Cardiac fibroblast (primary cell): ENCODE data around the gene RTEL1.
"Not testable (repeated sequence)": the region's sequence is repeated elsewhere in the genome, so short reads cannot be mapped to it uniquely, and the experiment has no call there.

Experiments used
- DNase-seq, 2 donors: peaks; one replicate each; pipeline versions ENCODE4 v3.0.0 to v3.0.0-alpha.2; 2010; ENCODE audit warnings: low read depth in 2 of 2
- H3K4me3 ChIP-seq, 2 donors: replicated peaks in 1 of 2; 1 replicate in 1 of 2; 2 replicates in 1 of 2; pipeline ENCODE4 v1.5.1; 2011; ENCODE audit warnings: low read depth in 2 of 2, low read length in 2 of 2, mild to moderate bottlenecking in 2 of 2, moderate library complexity in 1 of 2
- CTCF ChIP-seq: IDR thresholded peaks from one replicate; pipeline ENCODE4 v1.5.1; 2011; ENCODE audit warnings: low read depth, mild to moderate bottlenecking, low read length, inconsistent platforms

Gene RTEL1

DNA sequence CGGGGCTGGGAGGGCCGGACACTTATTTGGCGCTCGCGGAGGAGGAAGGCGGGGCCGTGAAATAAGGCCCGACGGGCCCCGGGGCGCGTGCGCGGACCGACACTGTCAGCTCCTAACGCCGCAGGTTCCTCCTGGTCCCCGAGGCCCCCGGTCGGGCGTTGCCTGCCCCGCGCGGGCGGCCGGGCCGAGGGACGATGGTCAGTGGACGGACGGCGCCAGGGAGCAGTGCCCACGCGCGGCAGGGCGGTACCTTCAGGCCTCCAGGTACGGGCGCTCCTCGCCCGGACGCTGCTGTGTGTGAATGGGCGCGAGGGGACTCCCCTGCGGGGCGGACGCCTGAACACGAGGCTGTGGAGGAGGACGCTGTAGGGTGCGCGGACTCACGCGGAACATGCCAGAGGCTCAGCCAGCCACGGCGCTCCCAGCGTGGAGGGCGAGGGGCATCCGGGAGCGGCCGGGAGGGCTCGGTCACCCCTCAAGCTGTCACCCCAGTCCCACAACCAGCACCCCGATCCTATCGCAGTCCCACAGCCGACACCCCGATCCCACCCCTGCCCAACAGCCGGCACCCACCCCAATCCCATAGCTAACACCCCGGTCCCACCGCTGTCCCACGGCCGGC lies 30.9 kb upstream of the RTEL1 start:
- no peak for TF ChIP-seq CTCF
- peak overlapping the region; percentile 96 to 98 for H3K4me3 ChIP-seq
- peak; percentile 96 to 97 for DNase-seq

GRCh38 chr20:63627751-63628245 lies 30.3 kb upstream of the RTEL1 start:
- DNase-seq, result no peak

DNA sequence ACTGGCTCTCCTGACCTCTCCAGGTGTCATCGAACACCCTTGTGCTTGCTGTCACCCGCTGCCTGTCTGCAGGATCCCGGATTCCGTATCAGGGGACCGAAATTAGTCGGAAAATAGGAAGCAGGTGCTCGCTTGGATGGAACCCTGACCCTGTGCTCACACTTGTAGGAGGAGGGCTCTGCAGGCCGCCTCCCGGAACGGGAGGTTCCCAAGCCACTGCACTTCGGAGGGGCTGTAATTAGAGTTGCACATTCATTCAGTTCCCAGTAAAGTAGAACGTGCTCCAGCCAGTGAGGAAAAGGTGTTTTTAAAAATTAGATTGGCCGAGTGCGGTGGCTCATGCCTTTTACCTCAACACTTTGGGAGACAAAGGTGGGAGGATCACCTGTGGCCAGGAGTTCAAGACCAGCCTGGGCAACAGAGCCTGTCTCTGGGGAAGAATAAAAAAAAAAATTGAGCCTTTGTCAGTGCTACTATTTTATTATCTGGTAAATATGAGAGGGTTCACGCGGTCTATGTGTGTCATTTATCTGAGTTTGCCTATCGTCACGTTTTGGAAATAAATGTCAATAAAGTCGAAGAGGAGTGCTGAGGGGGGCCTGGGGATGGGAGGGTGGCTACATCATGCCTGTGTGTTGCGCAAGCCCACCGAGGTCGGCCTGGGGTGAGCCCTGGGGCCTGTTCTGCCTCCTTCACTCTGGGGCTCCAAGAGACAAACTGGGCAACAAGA lies 29.7 kb upstream of the RTEL1 start:
- no peak for TF ChIP-seq CTCF
- H3K4me3 ChIP-seq, result peak overlapping the region; percentile 96 to 98
- DNase-seq, result peak; percentile 81 to 85

More at GRCh38 chr20:63627751-63628245, 30.3 kb upstream of the RTEL1 start:
- H3K4me3 ChIP-seq, result peak overlapping the region; percentile 96 to 98
- TF ChIP-seq CTCF, result no peak

DNA sequence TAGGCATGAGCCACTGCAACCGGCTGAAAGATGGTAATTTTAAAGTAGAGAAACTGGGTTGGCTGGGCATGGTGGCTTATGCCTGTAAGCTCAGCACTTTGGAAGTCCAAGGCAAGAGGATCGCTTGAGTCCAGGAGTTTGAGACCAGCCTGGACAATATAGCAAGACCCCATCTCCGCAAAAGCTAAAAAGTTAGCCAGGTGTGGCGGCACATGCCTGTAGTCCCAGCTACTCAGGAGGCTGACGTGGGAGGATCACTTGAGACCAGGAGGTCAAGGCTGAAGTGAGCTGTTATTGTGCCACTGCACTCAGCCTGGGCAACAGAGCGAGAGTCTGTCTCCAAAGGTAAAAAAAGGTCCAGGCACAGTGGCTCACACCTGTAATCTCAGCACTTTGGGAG lies 27.2 kb upstream of the RTEL1 start:
- H3K4me3 ChIP-seq, DNase-seq: not testable (repeated sequence)

GRCh38 chr20:63631426-63631825 lies 26.7 kb upstream of the RTEL1 start:
- DNase-seq, result peak in 1 of 2 donors; percentile 13
- not testable (repeated sequence) for H3K4me3 ChIP-seq

DNA sequence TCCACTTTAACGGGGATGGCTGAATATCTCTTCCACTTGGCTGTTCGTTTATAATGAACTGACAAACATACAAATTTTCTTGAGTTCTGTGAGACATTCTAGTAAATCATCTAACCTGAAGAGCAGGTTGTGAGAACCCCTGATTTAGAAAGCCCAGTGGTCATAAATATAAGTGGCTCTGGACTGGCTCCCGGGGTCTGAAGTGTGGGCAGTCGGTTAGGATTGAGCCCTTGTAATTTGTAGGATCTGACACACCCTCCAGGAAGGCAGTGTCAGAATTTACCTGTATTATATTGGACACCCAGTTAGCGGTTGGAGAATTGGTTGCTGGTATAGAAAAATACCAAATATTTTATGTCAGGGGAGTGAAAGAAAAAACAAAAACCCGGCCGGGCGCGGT lies 24.4 kb upstream of the RTEL1 start:
- TF ChIP-seq CTCF, result no peak
- H3K4me3 ChIP-seq, result no peak overlapping the region
- no peak for DNase-seq

DNA sequence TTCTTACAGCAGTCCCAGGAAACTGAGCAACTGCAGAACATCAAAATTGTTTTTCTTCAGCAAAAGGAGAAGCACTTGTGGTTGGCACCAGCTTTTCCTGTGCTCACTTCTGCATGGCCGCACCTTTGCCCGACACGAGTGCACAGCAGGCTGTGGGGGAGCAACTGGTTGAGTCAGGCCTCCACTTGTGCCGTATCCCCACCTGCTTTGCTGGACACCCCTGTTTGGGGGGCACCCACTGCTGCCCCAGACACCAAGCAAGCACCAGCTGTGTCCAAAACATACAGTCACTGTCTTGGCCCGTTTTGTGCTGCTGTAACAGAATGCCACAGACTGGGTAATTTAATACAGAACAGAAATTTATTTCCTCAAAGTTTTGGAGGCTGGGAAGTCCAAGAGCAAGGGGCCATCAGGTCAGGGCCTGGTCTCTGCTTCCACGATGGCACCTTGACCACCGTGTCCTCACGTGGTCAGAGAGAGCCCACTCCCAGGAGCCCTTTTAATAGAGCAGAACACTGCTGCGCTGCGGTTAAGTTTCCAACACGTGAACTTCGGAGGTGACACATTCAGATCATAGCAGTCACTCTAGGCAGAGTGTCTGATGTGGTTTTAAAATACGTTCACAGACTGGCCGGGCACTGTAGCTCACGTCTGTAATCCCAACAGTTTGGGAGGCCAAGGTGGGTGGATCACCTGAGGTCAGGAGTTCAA lies 22.5 kb upstream of the RTEL1 start:
- no peak overlapping the region for H3K4me3 ChIP-seq
- no peak for TF ChIP-seq CTCF
- DNase-seq, result no peak
